Erythroblast (primary cell): Measurements from ENCODE around the gene SLC35D2.

Experiments used
- GATA1 ChIP-seq: IDR thresholded peaks from 2 replicates; pipeline ENCODE4 v1.6.1; 2011; ENCODE audit warnings: low read depth, mild to moderate bottlenecking, control low read depth, low read length, moderate library complexity
- POLR2A ChIP-seq: IDR thresholded peaks from 2 replicates; pipeline ENCODE4 v1.6.1; 2011; ENCODE audit warnings: mild to moderate bottlenecking, low read length

DNA sequence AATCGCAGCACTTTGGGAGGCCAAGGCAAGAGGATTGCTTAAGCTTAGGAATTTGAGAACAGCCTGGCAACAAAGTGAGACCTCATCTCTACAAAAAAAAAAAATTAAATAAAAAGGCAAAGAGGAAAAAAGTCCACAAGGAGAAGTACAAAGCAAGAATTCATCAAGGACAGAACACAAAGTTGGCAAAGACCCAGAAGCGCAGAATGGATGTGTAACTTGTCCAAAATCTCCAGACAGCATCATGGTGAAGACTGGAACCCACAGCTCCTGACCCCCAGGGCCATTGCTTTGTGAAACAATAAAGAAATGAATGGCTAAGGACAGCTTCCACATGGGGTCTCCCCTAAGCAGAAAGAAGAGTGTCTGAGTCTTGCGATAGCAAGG, 89.4 kb downstream of the SLC35D2 start:
- no peak for TF ChIP-seq POLR2A
- no peak for TF ChIP-seq GATA1
